Esophagus squamous epithelium (tissue), 5 donors: ENCODE data around the gene SENP7. TPM values are rescaled to one million over a fixed set of nuclear protein-coding genes. Genes with fewer than 3 reads are reported as not detected.

Experiments used
- DNase-seq: peaks from one replicate; lab custom pipeline; 2025; lab: John Stamatoyannopoulos, UW
- H3K27ac ChIP-seq, 4 donors: fragments of 200-600 bp; sonication (generic); one replicate each; pipeline ENCODE4 v1.5.1; 2016 to 2019; ENCODE audit warnings: mild to moderate bottlenecking in 1 of 4
- H3K27me3 ChIP-seq, 4 donors: fragments of 200-600 bp; sonication (generic); 1 replicate in 3 of 4; 2 replicates in 1 of 4; pipeline versions ENCODE4 v1.5.1 to v1.6.0; 2017 to 2021; ENCODE audit warnings: antibody characterized with exemption in 1 of 4
- H3K36me3 ChIP-seq, 3 donors: fragments of 200-600 bp; sonication (generic); one replicate each; pipeline ENCODE4 v1.5.1; 2016 to 2019
- H3K4me1 ChIP-seq, 3 donors: fragments of 200-600 bp; sonication (generic); one replicate each; pipeline ENCODE4 v1.5.1; 2017 to 2019
- H3K4me3 ChIP-seq, 4 donors: fragments of 200-600 bp; sonication (generic); 1 replicate in 3 of 4; 2 replicates in 1 of 4; pipeline ENCODE4 v1.5.1; 2016 to 2019; ENCODE audit warnings: mild to moderate bottlenecking in 2 of 4, moderate library complexity in 1 of 4
- H3K9me3 ChIP-seq, 3 donors: fragments of 200-600 bp; sonication (generic); one replicate each; pipeline ENCODE4 v1.5.1; 2016 to 2019
- POLR2A ChIP-seq, 4 donors: fragments of 450-650 bp; IDR thresholded peaks; one replicate each; pipeline ENCODE4 v1.6.1; 2017; ENCODE audit warnings: antibody characterized with exemption in 4 of 4, mild to moderate bottlenecking in 4 of 4, moderate library complexity in 3 of 4
- WGBS, 2 donors: methylation state at CpG; one replicate each; pipeline ENCODE4 v1.1.5; 2018; 5-methylcytosine and 5-hydroxymethylcytosine counted together
- intact Hi-C: fragments of 100-400 bp; cut with DNase I; formaldehyde crosslinking; loops from one replicate; pipeline ENCODE4 v1.15.0; 2022
- total RNA-seq, 4 donors: library from RNA; depleted of rRNA; stranded (reverse); fragments of >200 nt; gene quantifications; one replicate each; pipeline ENCODE4 v1.1.0, GENCODE V29; 2016
- TF ChIP-seq, protein P1 (sequence below), 6 experiments: fragments of 450-650 bp in 4 of 6; fragments of 200-600 bp in 2 of 6; sonication (generic) in 2 of 6; IDR thresholded peaks; one replicate each; pipeline ENCODE4 v1.5.1; 2016 to 2019; ENCODE audit warnings: antibody characterized with exemption in 6 of 6, mild to moderate bottlenecking in 4 of 6, moderate library complexity in 4 of 6
- donor health status: DM: yes; HTN: yes; CAD: no.

The SENP7 gene
- total RNA-seq, 4 donors from 2014 or later, result 6.0 to 18.9 (median 9.5) TPM

DNA sequence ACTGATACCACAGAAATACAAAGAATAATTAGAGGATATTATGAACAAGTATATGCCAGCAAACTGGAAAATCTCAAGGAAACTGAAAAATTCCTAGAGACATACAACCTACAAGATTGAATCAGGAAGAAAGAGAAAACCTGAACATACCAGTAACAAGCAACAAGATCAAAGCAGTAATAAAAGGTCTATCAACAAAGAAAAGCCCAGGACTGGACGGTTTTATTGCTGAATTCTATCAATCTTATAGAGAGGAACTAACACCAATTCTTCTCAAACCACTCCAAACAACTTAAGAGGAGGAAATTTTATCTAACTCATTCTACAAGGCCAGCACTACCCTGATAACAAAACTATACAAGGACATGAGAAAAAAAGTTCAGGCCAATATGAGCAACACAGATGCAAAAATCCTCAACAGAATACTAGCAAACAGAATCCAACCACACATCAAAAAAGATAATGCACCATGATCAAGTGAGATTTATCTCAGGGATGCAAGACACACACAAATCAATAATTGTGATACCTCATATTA, 121.5 kb downstream of the SENP7 start:
- Histone ChIP-seq H3K27me3 (no peaks in the 10 kb centered on the region), H3K9me3 (peaks cover 0 to 27% (median 22%) of the 10 kb centered on the region in 3 donors), H3K4me3 (no peak overlapping the region), H3K27ac (no peak overlapping the region), H3K4me1 (no peaks in the 10 kb centered on the region), H3K36me3 (peaks cover 0 to 14% (median 0%) of the 10 kb centered on the region in 3 donors)
- 82 to 90% methylated on average over 1 of the region's 1 CpG for WGBS, 2 donors
- DNase-seq, result no peak
- TF ChIP-seq, protein P1, sequence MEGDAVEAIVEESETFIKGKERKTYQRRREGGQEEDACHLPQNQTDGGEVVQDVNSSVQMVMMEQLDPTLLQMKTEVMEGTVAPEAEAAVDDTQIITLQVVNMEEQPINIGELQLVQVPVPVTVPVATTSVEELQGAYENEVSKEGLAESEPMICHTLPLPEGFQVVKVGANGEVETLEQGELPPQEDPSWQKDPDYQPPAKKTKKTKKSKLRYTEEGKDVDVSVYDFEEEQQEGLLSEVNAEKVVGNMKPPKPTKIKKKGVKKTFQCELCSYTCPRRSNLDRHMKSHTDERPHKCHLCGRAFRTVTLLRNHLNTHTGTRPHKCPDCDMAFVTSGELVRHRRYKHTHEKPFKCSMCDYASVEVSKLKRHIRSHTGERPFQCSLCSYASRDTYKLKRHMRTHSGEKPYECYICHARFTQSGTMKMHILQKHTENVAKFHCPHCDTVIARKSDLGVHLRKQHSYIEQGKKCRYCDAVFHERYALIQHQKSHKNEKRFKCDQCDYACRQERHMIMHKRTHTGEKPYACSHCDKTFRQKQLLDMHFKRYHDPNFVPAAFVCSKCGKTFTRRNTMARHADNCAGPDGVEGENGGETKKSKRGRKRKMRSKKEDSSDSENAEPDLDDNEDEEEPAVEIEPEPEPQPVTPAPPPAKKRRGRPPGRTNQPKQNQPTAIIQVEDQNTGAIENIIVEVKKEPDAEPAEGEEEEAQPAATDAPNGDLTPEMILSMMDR (IDR thresholded peaks at IDR 0.05), result no peak
- TF ChIP-seq POLR2A (IDR thresholded peaks at IDR 0.05), result no peak
- intact Hi-C loops, result no loop called here

DNA sequence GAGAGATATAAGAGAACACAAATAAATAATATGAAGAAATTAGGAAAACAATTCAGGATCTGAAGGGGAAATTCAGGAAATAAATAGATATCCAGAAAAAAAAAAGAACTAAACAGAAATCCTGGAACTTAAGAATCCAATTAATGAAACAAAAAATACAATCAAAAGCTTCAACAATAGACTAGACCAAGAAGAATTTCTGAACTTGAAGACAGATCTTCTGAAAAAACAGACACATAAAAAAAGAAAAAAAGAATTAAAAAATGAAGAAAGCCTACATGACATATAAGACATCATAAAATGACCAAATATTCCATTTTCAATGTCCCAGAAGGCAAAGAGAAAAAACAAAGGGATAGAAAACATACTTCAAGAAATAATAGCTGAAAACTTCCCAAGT, 124.3 kb downstream of the SENP7 start:
- Histone ChIP-seq H3K27me3 (no peaks in the 10 kb centered on the region), H3K9me3 (peaks cover 0 to 27% (median 22%) of the 10 kb centered on the region in 3 donors), H3K4me3 (no peak overlapping the region), H3K27ac (no peak overlapping the region), H3K4me1 (no peaks in the 10 kb centered on the region), H3K36me3 (peaks cover 0 to 8% (median 0%) of the 10 kb centered on the region in 3 donors)
- intact Hi-C loops, result no loop called here
- DNase-seq, result no peak
- no peak for TF ChIP-seq POLR2A (IDR thresholded peaks at IDR 0.05)
- TF ChIP-seq, protein P1 (IDR thresholded peaks at IDR 0.05), result no peak

DNA sequence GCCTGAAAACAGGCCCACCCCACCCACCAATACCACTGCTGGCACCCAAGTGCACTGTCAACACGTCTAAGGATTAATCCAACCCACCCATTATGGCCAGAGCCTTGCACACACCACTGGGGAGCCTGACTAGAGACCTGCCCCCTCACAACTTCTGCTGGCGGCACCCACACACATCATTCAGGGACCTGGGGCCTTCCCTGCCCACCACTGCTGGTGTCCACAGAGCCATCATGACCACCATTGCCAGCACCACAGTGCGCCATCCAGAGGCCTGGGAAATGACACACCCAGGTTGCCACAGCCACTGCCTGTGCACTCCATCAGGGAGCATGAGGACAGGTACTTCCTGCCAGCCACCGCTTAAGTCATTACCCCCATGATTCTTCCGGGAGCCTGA, 125.7 kb downstream of the SENP7 start:
- intact Hi-C loops, result no loop called here
- no peak for TF ChIP-seq POLR2A (IDR thresholded peaks at IDR 0.05)
- TF ChIP-seq, protein P1 (IDR thresholded peaks at IDR 0.05), result no peak
- 83 to 84% methylated on average over 2 to 5 of the region's 5 CpGs for WGBS, 2 donors

DNA sequence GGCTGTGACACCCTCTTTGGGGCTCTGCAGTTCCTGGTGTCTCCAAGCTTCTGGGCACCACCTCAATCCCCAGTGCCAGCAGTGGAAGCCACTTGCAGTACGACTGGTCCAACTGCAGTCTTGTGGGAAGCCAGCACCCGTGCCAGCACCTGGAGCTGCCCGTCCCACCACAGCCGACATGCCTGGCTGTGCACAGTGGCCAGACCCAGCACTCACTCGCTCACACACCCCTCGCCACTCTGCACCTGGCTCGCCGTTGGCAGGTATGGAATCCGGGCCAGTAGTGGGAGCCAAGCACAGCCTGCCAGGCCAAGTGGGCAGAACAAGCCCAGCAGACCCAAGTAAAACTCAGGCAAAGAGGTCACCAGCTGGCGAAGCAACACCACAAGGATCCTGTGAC, 128.6 kb downstream of the SENP7 start:
- TF ChIP-seq POLR2A (IDR thresholded peaks at IDR 0.05), result no peak
- TF ChIP-seq, protein P1 (IDR thresholded peaks at IDR 0.05), result no peak
- Histone ChIP-seq H3K36me3 (peaks cover 0 to 6% (median 0%) of the 10 kb centered on the region in 3 donors), H3K9me3 (peaks cover 0 to 15% (median 10%) of the 10 kb centered on the region in 3 donors), H3K27ac (no peak overlapping the region), H3K4me1 (no peaks in the 10 kb centered on the region), H3K27me3 (no peaks in the 10 kb centered on the region), H3K4me3 (no peak overlapping the region)
- intact Hi-C loops, result no loop called here
- WGBS, 2 donors, result 89 to 92% methylated on average over 1 to 5 of the region's 10 CpGs
- DNase-seq, result no peak

More for the DNA sequence above, 125.7 kb downstream of the SENP7 start:
- Histone ChIP-seq H3K4me1 (no peaks in the 10 kb centered on the region), H3K36me3 (peaks cover 0 to 6% (median 0%) of the 10 kb centered on the region in 3 donors), H3K27ac (no peak overlapping the region), H3K4me3 (no peak overlapping the region), H3K27me3 (no peaks in the 10 kb centered on the region), H3K9me3 (peaks cover 0 to 20% (median 12%) of the 10 kb centered on the region in 3 donors)
- DNase-seq, result no peak

DNA sequence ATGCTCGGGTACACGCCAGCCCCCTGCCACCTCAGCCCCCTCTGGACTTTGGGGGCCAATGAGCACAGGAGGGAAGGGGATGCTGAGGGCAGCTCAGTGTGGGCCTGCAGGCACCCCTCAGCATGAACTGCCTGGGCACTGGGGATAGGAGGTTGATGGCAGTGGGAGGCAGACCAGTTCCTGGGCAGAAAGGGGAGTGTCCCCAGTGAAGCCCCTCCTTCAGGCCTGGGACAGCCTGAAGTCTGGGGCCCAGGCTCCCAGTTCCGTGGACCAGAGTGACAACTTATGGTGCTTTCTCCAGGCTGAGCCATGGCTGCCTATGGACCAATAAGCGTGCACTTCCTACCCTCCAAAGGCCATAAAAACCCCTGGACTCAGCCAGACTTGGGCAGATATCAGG, 129.4 kb downstream of the SENP7 start:
- Histone ChIP-seq H3K27ac (no peak overlapping the region), H3K27me3 (no peaks in the 10 kb centered on the region), H3K36me3 (peaks cover 0 to 6% (median 0%) of the 10 kb centered on the region in 3 donors), H3K9me3 (peaks cover 0 to 7% (median 2%) of the 10 kb centered on the region in 3 donors), H3K4me1 (no peaks in the 10 kb centered on the region), H3K4me3 (no peak overlapping the region)
- no peak for TF ChIP-seq POLR2A (IDR thresholded peaks at IDR 0.05)
- TF ChIP-seq, protein P1 (IDR thresholded peaks at IDR 0.05), result no peak
- DNase-seq, result no peak
- no CpG with 5 or more reads among the region's 4 CpGs for WGBS, 2 donors
- intact Hi-C loops, result no loop called here
